Stimulated activated CD4-positive, alpha-beta T cell treated with anti-CD3 and anti-CD28 coated beads, Interleukin-2, amount 100 ng/mL, for 24 hours (primary cell): ENCODE data around the gene NOM1.
"Not testable (repeated sequence)": the region's sequence is repeated elsewhere in the genome, so short reads cannot be mapped to it uniquely, and the experiment has no call there.

Experiments
- DNase-seq, 2 donors: peaks; one replicate each; pipeline ENCODE4 v3.0.0-alpha.2; 2020

NOM1 gene

GRCh38 chr7:156941393-156942182, 7.9 kb upstream of the NOM1 start:
- DNase-seq: no peak

GRCh38 chr7:156942708-156943090, 6.8 kb upstream of the NOM1 start:
- DNase-seq: peak in 1 of 2 donors; percentile 27

GRCh38 chr7:156943091-156944041, 6.1 kb upstream of the NOM1 start:
- DNase-seq: no peak

GRCh38 chr7:156944876-156945275, 4.6 kb upstream of the NOM1 start:
- no peak for DNase-seq

GRCh38 chr7:156947120-156947843, 2.2 kb upstream of the NOM1 start:
- DNase-seq: no peak

- DNase-seq: no peak
These were observed 1.2 kb upstream of the NOM1 start for GRCh38 chr7:156948361-156948760.

- DNase-seq: no peak
These were observed 908 bp downstream of the NOM1 start for GRCh38 chr7:156950381-156950858.

- not testable (repeated sequence) for DNase-seq
These were observed 3.7 kb downstream of the NOM1 start for GRCh38 chr7:156953215-156953614.

GRCh38 chr7:156954941-156955340, 5.4 kb downstream of the NOM1 start:
- DNase-seq: no peak

- DNase-seq: no peak
These were observed 7.2 kb downstream of the NOM1 start for GRCh38 chr7:156956727-156957126.

GRCh38 chr7:156962145-156962544, 12.6 kb downstream of the NOM1 start:
- no peak for DNase-seq

- no peak for DNase-seq
These were observed 13.4 kb downstream of the NOM1 start for GRCh38 chr7:156962897-156963296.

GRCh38 chr7:156963472-156963871, 14.0 kb downstream of the NOM1 start:
- no peak for DNase-seq

GRCh38 chr7:156964971-156965370, 15.5 kb downstream of the NOM1 start:
- DNase-seq: no peak

- no peak for DNase-seq
These were observed 16.9 kb downstream of the NOM1 start for GRCh38 chr7:156966387-156966786.

GRCh38 chr7:156968183-156968582, 18.7 kb downstream of the NOM1 start:
- no peak for DNase-seq

- no peak for DNase-seq
These were observed 20.5 kb downstream of the NOM1 start for GRCh38 chr7:156969972-156970420.

- no peak for DNase-seq
These were observed 26.1 kb downstream of the NOM1 start for GRCh38 chr7:156975620-156976019.

- no peak for DNase-seq
These were observed 29.6 kb downstream of the NOM1 start for GRCh38 chr7:156979007-156979606.

GRCh38 chr7:156979711-156980110, 30.2 kb downstream of the NOM1 start:
- no peak for DNase-seq

- DNase-seq: no peak
These were observed 34.8 kb downstream of the NOM1 start for GRCh38 chr7:156984174-156984891.
